ENCODE measurements around the gene LSM8.

Gene LSM8

DNA sequence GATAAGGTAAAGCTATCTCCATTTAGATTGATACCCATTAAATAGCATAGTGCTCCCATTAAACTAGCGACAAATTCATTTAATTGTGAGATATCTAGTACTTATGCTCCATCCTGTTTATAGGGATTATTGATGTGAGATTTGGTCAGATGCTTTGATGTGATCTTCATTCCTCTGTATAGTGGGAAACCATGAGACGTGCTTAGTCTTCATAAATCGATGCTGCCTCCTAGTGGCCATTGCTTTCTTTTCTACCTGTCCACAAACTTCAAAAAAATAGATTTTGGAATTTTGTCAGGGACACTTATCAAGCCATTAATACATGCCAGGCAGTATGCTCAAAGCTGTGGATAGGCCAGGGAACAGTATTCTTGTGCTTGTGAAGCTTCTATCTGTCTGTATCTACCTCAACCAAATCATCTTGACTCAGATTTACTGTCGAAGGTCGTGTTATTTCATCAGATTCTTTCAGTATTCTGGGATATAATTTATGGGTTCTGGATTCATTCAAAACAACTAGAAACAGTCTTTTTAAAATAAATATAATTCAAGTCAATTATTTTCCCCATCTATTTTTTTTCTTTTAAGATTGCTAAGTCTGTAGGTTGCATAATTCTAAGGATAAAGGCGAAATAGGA is 12.0 kb downstream of the LSM8 start:
- H3K4me3 ChIP-seq (ENCODE audit: insufficient read depth in 1 of 2, low read depth in 1 of 2, low read length in 2 of 2): no peak overlapping the region
- WGBS: 26% methylated on average over 2 of the region's 6 CpGs

GRCh38 chr7:118202061-118202460 is 18.1 kb downstream of the LSM8 start:
- H3K79me1 ChIP-seq (replicated peaks; ENCODE audit: low read length, poor library complexity, severe bottlenecking): no peaks in the 10 kb centered on the region
- H2AFZ ChIP-seq (ENCODE audit: low read depth, low read length): no peak overlapping the region
- H3K4me2 ChIP-seq (ENCODE audit: low read length, poor library complexity, severe bottlenecking): no peak overlapping the region
- H2BK5ac ChIP-seq (ENCODE audit: low read depth, low read length, poor library complexity, severe bottlenecking): no peak overlapping the region
- no peak overlapping the region for H3K23ac ChIP-seq (ENCODE audit: low read length in 2 of 2)
- no peak overlapping the region for H2BK12ac ChIP-seq (ENCODE audit: low read length in 2 of 2)
- H3K4me3 ChIP-seq (ENCODE audit: insufficient read depth in 1 of 2, low read depth in 1 of 2, low read length in 2 of 2): no peak overlapping the region
- H3K27me3 ChIP-seq (ENCODE audit: control insufficient read depth in 1 of 2, insufficient read depth in 1 of 2, low read length in 2 of 2): no peaks in the 10 kb centered on the region
- no peaks in the 10 kb centered on the region for H3K4me1 ChIP-seq (ENCODE audit: control insufficient read depth, insufficient read depth, low read depth, low read length)
- no peak overlapping the region for H3K14ac ChIP-seq (ENCODE audit: low read length in 2 of 2)
- no peak overlapping the region for H3K4ac ChIP-seq (ENCODE audit: low read depth in 1 of 2, low read length in 2 of 2)
- 66% methylated on average over 2 of the region's 2 CpGs for WGBS
- no peak overlapping the region for H2BK15ac ChIP-seq (ENCODE audit: low read depth, poor library complexity, severe bottlenecking)
- H3K9ac ChIP-seq (ENCODE audit: low read length): no peak overlapping the region
- H3K9me3 ChIP-seq (ENCODE audit: control insufficient read depth, low read length): no peaks in the 10 kb centered on the region
- H3K27ac ChIP-seq (ENCODE audit: low read length, poor library complexity, severe bottlenecking): no peak overlapping the region
- H4K8ac ChIP-seq (ENCODE audit: low read length): no peak overlapping the region
- peak; percentile 20 for DNase-seq
- no peak overlapping the region for H2BK120ac ChIP-seq (ENCODE audit: low read depth, low read length)
- H3K18ac ChIP-seq (ENCODE audit: low read depth in 1 of 2, low read length in 2 of 2): no peak overlapping the region
- no peak overlapping the region for H4K91ac ChIP-seq (ENCODE audit: low read length)
- H3K36me3 ChIP-seq (ENCODE audit: control insufficient read depth in 1 of 2, insufficient read depth in 2 of 2, low read depth in 1 of 2, low read length in 2 of 2): no peaks in the 10 kb centered on the region
- no peak overlapping the region for H2AK5ac ChIP-seq (ENCODE audit: low read length, severe bottlenecking)

More for the DNA sequence above, 12.0 kb downstream of the LSM8 start:
- Histone ChIP-seq H3K36me3 (ENCODE audit: control insufficient read depth in 1 of 2, insufficient read depth in 2 of 2, low read depth in 1 of 2, low read length in 2 of 2) (peaks cover 0 to 25% of the 10 kb centered on the region in 2 experiments), H3K9me3 (ENCODE audit: control insufficient read depth, low read length) (no peaks in the 10 kb centered on the region), H2BK12ac (ENCODE audit: low read length in 2 of 2) (no peak overlapping the region), H4K91ac (ENCODE audit: low read length) (no peak overlapping the region), H3K23ac (ENCODE audit: low read length in 2 of 2) (no peak overlapping the region), H3K18ac (ENCODE audit: low read depth in 1 of 2, low read length in 2 of 2) (no peak overlapping the region), H3K27me3 (ENCODE audit: control insufficient read depth in 1 of 2, insufficient read depth in 1 of 2, low read length in 2 of 2) (no peaks in the 10 kb centered on the region), H2BK15ac (ENCODE audit: low read depth, poor library complexity, severe bottlenecking) (no peak overlapping the region), H3K9ac (ENCODE audit: low read length) (no peak overlapping the region), H2BK120ac (ENCODE audit: low read depth, low read length) (no peak overlapping the region), H3K27ac (ENCODE audit: low read length, poor library complexity, severe bottlenecking) (no peak overlapping the region), H4K8ac (ENCODE audit: low read length) (no peak overlapping the region), H2AK5ac (ENCODE audit: low read length, severe bottlenecking) (no peak overlapping the region), H3K4me1 (ENCODE audit: control insufficient read depth, insufficient read depth, low read depth, low read length) (no peaks in the 10 kb centered on the region), H3K79me1 (replicated peaks; ENCODE audit: low read length, poor library complexity, severe bottlenecking) (no peaks in the 10 kb centered on the region), H3K14ac (ENCODE audit: low read length in 2 of 2) (no peak overlapping the region), H2AFZ (ENCODE audit: low read depth, low read length) (no peak overlapping the region), H2BK5ac (ENCODE audit: low read depth, low read length, poor library complexity, severe bottlenecking) (no peak overlapping the region), H3K4ac (ENCODE audit: low read depth in 1 of 2, low read length in 2 of 2) (no peak overlapping the region), H3K4me2 (ENCODE audit: low read length, poor library complexity, severe bottlenecking) (no peak overlapping the region)
- peak; percentile 68 for DNase-seq

- H3K27ac ChIP-seq (ENCODE audit: low read length, poor library complexity, severe bottlenecking): no peak overlapping the region
- H2BK12ac ChIP-seq (ENCODE audit: low read length in 2 of 2): no peak overlapping the region
- no peak overlapping the region for H2AFZ ChIP-seq (ENCODE audit: low read depth, low read length)
- no peak for DNase-seq
- H2AK5ac ChIP-seq (ENCODE audit: low read length, severe bottlenecking): no peak overlapping the region
- H2BK120ac ChIP-seq (ENCODE audit: low read depth, low read length): no peak overlapping the region
- H2BK5ac ChIP-seq (ENCODE audit: low read depth, low read length, poor library complexity, severe bottlenecking): no peak overlapping the region
- no peak overlapping the region for H3K4me2 ChIP-seq (ENCODE audit: low read length, poor library complexity, severe bottlenecking)
- no peak overlapping the region for H3K14ac ChIP-seq (ENCODE audit: low read length in 2 of 2)
- H3K4ac ChIP-seq (ENCODE audit: low read depth in 1 of 2, low read length in 2 of 2): no peak overlapping the region
- H3K9ac ChIP-seq (ENCODE audit: low read length): peak overlapping the region; percentile 91
- H4K91ac ChIP-seq (ENCODE audit: low read length): no peak overlapping the region
- H3K27me3 ChIP-seq (ENCODE audit: control insufficient read depth in 1 of 2, insufficient read depth in 1 of 2, low read length in 2 of 2): no peaks in the 10 kb centered on the region
- no peak overlapping the region for H3K23ac ChIP-seq (ENCODE audit: low read length in 2 of 2)
- no peak overlapping the region for H4K8ac ChIP-seq (ENCODE audit: low read length)
- no peak overlapping the region for H3K18ac ChIP-seq (ENCODE audit: low read depth in 1 of 2, low read length in 2 of 2)
- 95% methylated on average over 49 of the region's 49 CpGs for WGBS
- peak overlapping the region in 1 of 2 experiments; percentile 90 for H3K4me3 ChIP-seq (ENCODE audit: insufficient read depth in 1 of 2, low read depth in 1 of 2, low read length in 2 of 2)
- H3K36me3 ChIP-seq (ENCODE audit: control insufficient read depth in 1 of 2, insufficient read depth in 2 of 2, low read depth in 1 of 2, low read length in 2 of 2): no peaks in the 10 kb centered on the region
- no peaks in the 10 kb centered on the region for H3K79me1 ChIP-seq (replicated peaks; ENCODE audit: low read length, poor library complexity, severe bottlenecking)
- no peaks in the 10 kb centered on the region for H3K4me1 ChIP-seq (ENCODE audit: control insufficient read depth, insufficient read depth, low read depth, low read length)
- H3K9me3 ChIP-seq (ENCODE audit: control insufficient read depth, low read length): no peaks in the 10 kb centered on the region
- H2BK15ac ChIP-seq (ENCODE audit: low read depth, poor library complexity, severe bottlenecking): no peak overlapping the region
These were observed 30.3 kb downstream of the LSM8 start for GRCh38 chr7:118214051-118214832.

GRCh38 chr7:118214833-118215182 is 30.8 kb downstream of the LSM8 start:
- Histone ChIP-seq H3K4me1 (ENCODE audit: control insufficient read depth, insufficient read depth, low read depth, low read length) (no peaks in the 10 kb centered on the region), H2BK15ac (ENCODE audit: low read depth, poor library complexity, severe bottlenecking) (no peak overlapping the region), H3K27ac (ENCODE audit: low read length, poor library complexity, severe bottlenecking) (no peak overlapping the region), H3K14ac (ENCODE audit: low read length in 2 of 2) (no peak overlapping the region), H2BK12ac (ENCODE audit: low read length in 2 of 2) (no peak overlapping the region), H2BK5ac (ENCODE audit: low read depth, low read length, poor library complexity, severe bottlenecking) (no peak overlapping the region), H4K91ac (ENCODE audit: low read length) (no peak overlapping the region), H3K4me2 (ENCODE audit: low read length, poor library complexity, severe bottlenecking) (no peak overlapping the region), H3K23ac (ENCODE audit: low read length in 2 of 2) (no peak overlapping the region), H3K4ac (ENCODE audit: low read depth in 1 of 2, low read length in 2 of 2) (no peak overlapping the region), H3K9me3 (ENCODE audit: control insufficient read depth, low read length) (no peaks in the 10 kb centered on the region), H3K79me1 (replicated peaks; ENCODE audit: low read length, poor library complexity, severe bottlenecking) (no peaks in the 10 kb centered on the region), H3K36me3 (ENCODE audit: control insufficient read depth in 1 of 2, insufficient read depth in 2 of 2, low read depth in 1 of 2, low read length in 2 of 2) (no peaks in the 10 kb centered on the region), H3K4me3 (ENCODE audit: insufficient read depth in 1 of 2, low read depth in 1 of 2, low read length in 2 of 2) (peak overlapping the region in 1 of 2 experiments; percentile 90), H2BK120ac (ENCODE audit: low read depth, low read length) (no peak overlapping the region), H4K8ac (ENCODE audit: low read length) (no peak overlapping the region), H3K9ac (ENCODE audit: low read length) (peak overlapping the region; percentile 91), H2AFZ (ENCODE audit: low read depth, low read length) (no peak overlapping the region), H2AK5ac (ENCODE audit: low read length, severe bottlenecking) (no peak overlapping the region), H3K18ac (ENCODE audit: low read depth in 1 of 2, low read length in 2 of 2) (no peak overlapping the region), H3K27me3 (ENCODE audit: control insufficient read depth in 1 of 2, insufficient read depth in 1 of 2, low read length in 2 of 2) (no peaks in the 10 kb centered on the region)
- DNase-seq: no peak
- WGBS: 100% methylated on average over 1 of the region's 3 CpGs
